HCT116 (cell line): Measurements from ENCODE around the gene FAT1. TPM values are rescaled to one million over a fixed set of nuclear protein-coding genes. Genes with fewer than 3 reads are reported as not detected.

Experiments used
- ATAC-seq: fragments of 200-7000 bp; cut with Tn5 transposase; 2 replicates; pipeline ENCODE4 v1.9.1; 2020; ENCODE audit warnings: mild to moderate bottlenecking, moderate library complexity
- Bru-seq: library from RNA; stranded (reverse); fragments of 400-500 nt; gene quantifications from one replicate; lab custom pipeline; 2021; lab: Mats Ljungman, UMichigan
- BruChase-seq, 2 experiments: library from RNA; stranded (reverse); fragments of 400-500 nt; gene quantifications; one replicate each; lab custom pipeline; 2021; lab: Mats Ljungman, UMichigan
- BruUV-seq: library from RNA; stranded (reverse); fragments of 400-500 nt; replicated peaks from 2 replicates; lab custom pipeline; 2021; lab: Mats Ljungman, UMichigan
- CTCF ChIA-PET: fragments of 300-600 bp; sonication (Branson Sonifier 250); formaldehyde crosslinking; loops from one replicate; lab custom pipeline; 2021; ENCODE audit warnings: antibody characterized with exemption; lab: Charles Lee
- POLR2A ChIA-PET: fragments of 300-600, 350-600 bp; sonication (Branson Sonifier 250); formaldehyde crosslinking; loops from one replicate; lab custom pipeline; 2021; ENCODE audit warnings: antibody characterized with exemption; lab: Charles Lee
- RAD21 ChIA-PET, 2 experiments: fragments of 300-600 bp; sonication (Branson Sonifier 250); formaldehyde crosslinking; loops; one replicate each; lab custom pipeline; 2023; ENCODE audit warnings: low total read pairs in 2 of 2; ENCODE audit not compliant: uncharacterized antibody in 2 of 2, unreplicated experiment in 2 of 2, low non-redundant PET in 1 of 2; lab: Charles Lee
- DNase-seq: peaks from one replicate; pipeline ENCODE4 v3.0.0-alpha.2; 2010; ENCODE audit warnings: low read depth, low spot score
- H2AFZ ChIP-seq: fragments of 200-600 bp; shearing (Covaris generic), sonication (generic); 2 replicates; pipeline ENCODE4 v1.6.1; 2017; ENCODE audit warnings: low read depth, mixed run types, mixed read lengths, antibody characterized with exemption, low read length; ENCODE audit not compliant: poor library complexity, severe bottlenecking
- H3K27ac ChIP-seq: 2 replicates; pipeline ENCODE4 v1.5.1; 2012; ENCODE audit warnings: low read depth, low read length
- H3K27me3 ChIP-seq: fragments of 200-600 bp; sonication (generic); 2 replicates; pipeline ENCODE4 v1.6.1; 2016; ENCODE audit warnings: mixed run types, low read length, mixed read lengths; ENCODE audit not compliant: insufficient read depth
- H3K36me3 ChIP-seq, 2 experiments: fragments of 200-500 bp in 1 of 2; fragments of 200-600 bp in 1 of 2; sonication (Bioruptor generic) in 1 of 2; sonication (generic) in 1 of 2; 2 replicates each; pipeline versions ENCODE4 v1.5.1 to v1.6.1; 2014 to 2016; ENCODE audit warnings: low read length in 2 of 2, inconsistent platforms in 1 of 2, mixed read lengths in 1 of 2, mixed run types in 1 of 2; ENCODE audit not compliant: insufficient read depth in 2 of 2, control insufficient read depth in 1 of 2
- H3K4me1 ChIP-seq, 2 experiments: fragments of 200-600 bp in 1 of 2; sonication (generic) in 1 of 2; 2 replicates each; pipeline versions ENCODE4 v1.5.1 to v1.6.1; 2012 to 2017; ENCODE audit warnings: low read length in 2 of 2, inconsistent platforms in 1 of 2, mild to moderate bottlenecking in 1 of 2, mixed read lengths in 1 of 2, mixed run types in 1 of 2, moderate library complexity in 1 of 2; ENCODE audit not compliant: insufficient read depth in 2 of 2, control insufficient read depth in 1 of 2
- H3K4me2 ChIP-seq: fragments of 200-600 bp; sonication (generic); 2 replicates; pipeline ENCODE4 v1.6.1; 2017; ENCODE audit warnings: mixed run types, low read length, mixed read lengths
- H3K4me3 ChIP-seq, 2 experiments: fragments of 200-600 bp in 1 of 2; sonication (generic) in 1 of 2; replicated peaks in 1 of 2; 2 replicates each; pipeline ENCODE4 v1.5.1; 2011 to 2016; ENCODE audit warnings: low read length in 2 of 2, control low read depth in 1 of 2, low read depth in 1 of 2, mild to moderate bottlenecking in 1 of 2, mixed read lengths in 1 of 2, mixed run types in 1 of 2
- H3K79me2 ChIP-seq: fragments of 200-600 bp; sonication (generic); 2 replicates; pipeline ENCODE4 v1.6.1; 2017; ENCODE audit warnings: mild to moderate bottlenecking, mixed run types, low read length, moderate library complexity, mixed read lengths; ENCODE audit not compliant: insufficient read depth
- H3K9ac ChIP-seq: fragments of 200-600 bp; sonication (generic); 2 replicates; pipeline ENCODE4 v1.6.1; 2016; ENCODE audit warnings: low read length, mixed read lengths
- H3K9me2 ChIP-seq: fragments of 200-600 bp; sonication (generic), shearing (Covaris generic); 2 replicates; pipeline ENCODE4 v1.6.1; 2017; ENCODE audit warnings: mixed run types, mild to moderate bottlenecking, moderate library complexity; ENCODE audit not compliant: insufficient read depth
- H3K9me3 ChIP-seq, 2 experiments: fragments of 200-500 bp in 1 of 2; fragments of 200-600 bp in 1 of 2; sonication (Bioruptor generic) in 1 of 2; sonication (generic) in 1 of 2; 2 replicates each; pipeline ENCODE4 v1.6.1; 2014 to 2017; ENCODE audit warnings: low read length in 2 of 2, mixed read lengths in 2 of 2, inconsistent platforms in 1 of 2, low read depth in 1 of 2, mild to moderate bottlenecking in 1 of 2, mixed run types in 1 of 2, moderate library complexity in 1 of 2; ENCODE audit not compliant: control insufficient read depth in 1 of 2, insufficient read depth in 1 of 2
- H4K20me1 ChIP-seq: fragments of 200-600 bp; sonication (generic), shearing (Covaris generic); 2 replicates; pipeline ENCODE4 v1.6.1; 2017; ENCODE audit warnings: mixed run types, mild to moderate bottlenecking, moderate library complexity; ENCODE audit not compliant: insufficient read depth
- CBX3 ChIP-seq: IDR thresholded peaks from 2 replicates; pipeline ENCODE4 v1.6.1; 2012; ENCODE audit warnings: low read depth
- CTCF ChIP-seq, 3 experiments: fragments of 200-600 bp in 1 of 3; sonication (generic) in 1 of 3; IDR thresholded peaks in 2 of 3; conservative IDR thresholded peaks in 1 of 3; 2 replicates each; pipeline ENCODE4 v1.5.1; 2012 to 2017; ENCODE audit warnings: low read depth in 2 of 3, low read length in 2 of 3, antibody characterized with exemption in 1 of 3, borderline replicate concordance in 1 of 3, control low read depth in 1 of 3, mild to moderate bottlenecking in 1 of 3, mixed read lengths in 1 of 3, mixed run types in 1 of 3, moderate library complexity in 1 of 3; ENCODE audit not compliant: insufficient read depth in 1 of 3
- EGR1 ChIP-seq: IDR thresholded peaks from 2 replicates; pipeline ENCODE4 v1.6.1; 2012; ENCODE audit warnings: low read depth
- ELF1 ChIP-seq: IDR thresholded peaks from 2 replicates; pipeline ENCODE4 v1.6.1; 2012; ENCODE audit warnings: low read depth, borderline replicate concordance
- EZH2 ChIP-seq: fragments of 200-600 bp; sonication (generic); IDR thresholded peaks from 2 replicates; pipeline ENCODE4 v1.6.1; 2017; ENCODE audit warnings: antibody characterized with exemption, mixed run types
- JUND ChIP-seq: IDR thresholded peaks from 2 replicates; pipeline ENCODE4 v1.6.1; 2012
- POLR2AphosphoS5 ChIP-seq: IDR thresholded peaks from 2 replicates; pipeline ENCODE4 v1.6.1; 2011; ENCODE audit warnings: mild to moderate bottlenecking, low read depth, low read length, moderate library complexity
- RAD21 ChIP-seq: IDR thresholded peaks from 2 replicates; pipeline ENCODE4 v1.6.1; 2012; ENCODE audit warnings: low read depth, mild to moderate bottlenecking
- SIN3A ChIP-seq: IDR thresholded peaks from 2 replicates; pipeline ENCODE4 v1.6.1; 2012; ENCODE audit warnings: low read depth
- SP1 ChIP-seq: IDR thresholded peaks from 2 replicates; pipeline ENCODE4 v1.6.1; 2012; ENCODE audit warnings: low read depth
- SRF ChIP-seq: IDR thresholded peaks from 2 replicates; pipeline ENCODE4 v1.6.1; 2012; ENCODE audit warnings: low read depth
- YY1 ChIP-seq: IDR thresholded peaks from 2 replicates; pipeline ENCODE4 v1.6.1; 2011; ENCODE audit warnings: low read length, low read depth, moderate library complexity, mild to moderate bottlenecking; ENCODE audit not compliant: insufficient replicate concordance; ENCODE audit errors: extremely low read depth
- ZFX ChIP-seq: fragments of 450-650 bp; IDR thresholded peaks from 2 replicates; pipeline ENCODE4 v1.6.1; 2017
- intact Hi-C: fragments of 100-400 bp; cut with micrococcal nuclease; formaldehyde crosslinking; loops from 2 replicates; pipeline ENCODE4 v1.10.0; 2022
- long read RNA-seq: library from polyadenylated mRNA; unstranded; transcript quantifications from one replicate; pipeline ENCODE4 v2.0.0, GENCODE V29; 2021; ENCODE audit not compliant: unreplicated experiment
- polyA plus RNA-seq: library from polyadenylated mRNA; unstranded; fragments of >200 nt; gene quantifications from 2 replicates; pipeline ENCODE4 v1.2.1, GENCODE V29; 2012; ENCODE audit warnings: missing spikeins
- total RNA-seq: library from RNA; stranded (reverse); gene quantifications from one replicate; pipeline ENCODE4 v1.2.1, GENCODE V29; 2021; ENCODE audit not compliant: unreplicated experiment
- TF ChIP-seq, protein P1 (sequence below): IDR thresholded peaks from 2 replicates; pipeline ENCODE4 v1.6.1; 2011; ENCODE audit warnings: mild to moderate bottlenecking, low read length, moderate library complexity; ENCODE audit not compliant: insufficient replicate concordance; ENCODE audit errors: extremely low read depth

Gene FAT1, protein sequence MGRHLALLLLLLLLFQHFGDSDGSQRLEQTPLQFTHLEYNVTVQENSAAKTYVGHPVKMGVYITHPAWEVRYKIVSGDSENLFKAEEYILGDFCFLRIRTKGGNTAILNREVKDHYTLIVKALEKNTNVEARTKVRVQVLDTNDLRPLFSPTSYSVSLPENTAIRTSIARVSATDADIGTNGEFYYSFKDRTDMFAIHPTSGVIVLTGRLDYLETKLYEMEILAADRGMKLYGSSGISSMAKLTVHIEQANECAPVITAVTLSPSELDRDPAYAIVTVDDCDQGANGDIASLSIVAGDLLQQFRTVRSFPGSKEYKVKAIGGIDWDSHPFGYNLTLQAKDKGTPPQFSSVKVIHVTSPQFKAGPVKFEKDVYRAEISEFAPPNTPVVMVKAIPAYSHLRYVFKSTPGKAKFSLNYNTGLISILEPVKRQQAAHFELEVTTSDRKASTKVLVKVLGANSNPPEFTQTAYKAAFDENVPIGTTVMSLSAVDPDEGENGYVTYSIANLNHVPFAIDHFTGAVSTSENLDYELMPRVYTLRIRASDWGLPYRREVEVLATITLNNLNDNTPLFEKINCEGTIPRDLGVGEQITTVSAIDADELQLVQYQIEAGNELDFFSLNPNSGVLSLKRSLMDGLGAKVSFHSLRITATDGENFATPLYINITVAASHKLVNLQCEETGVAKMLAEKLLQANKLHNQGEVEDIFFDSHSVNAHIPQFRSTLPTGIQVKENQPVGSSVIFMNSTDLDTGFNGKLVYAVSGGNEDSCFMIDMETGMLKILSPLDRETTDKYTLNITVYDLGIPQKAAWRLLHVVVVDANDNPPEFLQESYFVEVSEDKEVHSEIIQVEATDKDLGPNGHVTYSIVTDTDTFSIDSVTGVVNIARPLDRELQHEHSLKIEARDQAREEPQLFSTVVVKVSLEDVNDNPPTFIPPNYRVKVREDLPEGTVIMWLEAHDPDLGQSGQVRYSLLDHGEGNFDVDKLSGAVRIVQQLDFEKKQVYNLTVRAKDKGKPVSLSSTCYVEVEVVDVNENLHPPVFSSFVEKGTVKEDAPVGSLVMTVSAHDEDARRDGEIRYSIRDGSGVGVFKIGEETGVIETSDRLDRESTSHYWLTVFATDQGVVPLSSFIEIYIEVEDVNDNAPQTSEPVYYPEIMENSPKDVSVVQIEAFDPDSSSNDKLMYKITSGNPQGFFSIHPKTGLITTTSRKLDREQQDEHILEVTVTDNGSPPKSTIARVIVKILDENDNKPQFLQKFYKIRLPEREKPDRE (N-terminal part only)
- total RNA-seq, result 676 TPM
- polyA plus RNA-seq, result 458 and 528 TPM in 2 replicates
- percentile 99 among the genes with signal in this experiment for Bru-seq, nascent RNA
- percentile 99 among the genes with signal in this experiment for BruChase-seq, experiment 1, labeled RNA remaining after a 6-hour chase
- percentile 99 among the genes with signal in this experiment for BruChase-seq, experiment 2, labeled RNA remaining after a 2-hour chase
- long read RNA-seq, transcript FAT1-208 (2 exons, 1,852 nt), result major isoform, 11 of 116 reads
- long read RNA-seq, transcript FAT1-202 (3 exons, 2,224 nt), result minor isoform, 7 of 116 reads
- long read RNA-seq, partial matches to known transcripts, result 14 of 116 reads
- long read RNA-seq, other reads (novel, unspliced or antisense), result 84 of 116 reads

DNA sequence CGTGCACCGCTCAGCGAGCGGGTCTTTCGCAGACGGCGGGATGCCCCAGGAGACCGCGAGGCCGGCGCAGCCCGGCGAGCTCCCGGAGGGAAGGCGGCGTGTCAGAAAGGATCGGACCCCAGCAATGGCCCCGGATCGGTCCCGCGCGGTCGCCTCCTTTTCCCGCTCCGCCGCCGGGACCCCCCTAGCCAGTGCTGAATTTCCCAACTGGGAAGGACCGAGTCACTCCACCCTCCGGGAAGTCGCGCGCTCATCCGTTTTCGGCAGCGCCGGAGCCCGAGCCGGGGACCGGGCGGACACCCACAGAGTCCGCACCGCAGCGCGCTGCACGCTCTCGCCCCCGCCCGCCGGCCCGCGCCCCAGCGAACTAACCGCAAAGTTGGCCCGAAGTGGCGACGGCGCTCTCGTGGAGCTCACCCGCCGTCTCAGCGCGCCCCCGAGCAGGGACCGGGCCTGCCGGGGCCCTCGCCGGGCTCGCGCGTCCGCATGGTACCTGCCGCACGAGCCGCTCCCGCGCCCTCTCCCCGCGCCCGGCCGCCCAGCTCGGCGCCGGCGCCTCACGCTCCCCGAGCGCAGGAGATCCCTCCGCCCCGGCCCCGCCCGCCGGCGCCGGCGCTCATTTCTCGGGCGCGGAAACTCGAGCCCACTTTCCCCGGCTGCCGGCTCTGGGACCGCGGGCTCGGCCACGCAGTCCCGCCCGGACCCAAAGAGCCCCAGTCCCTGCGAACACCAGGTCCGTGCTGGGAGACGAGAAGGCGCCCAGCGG lies at the start of gene FAT1:
TSS of gene FAT1 (minus strand) at position 565 of the 766 bp plus-strand sequence. CDS start 14,029 bp downstream, outside the sequence.
- no peak within 1 kb of the TSS for H2AFZ ChIP-seq

More for the DNA sequence above, at the start of gene FAT1:
- peak within 1 kb of the TSS; percentile 92 for H3K9ac ChIP-seq
- ATAC-seq (no peak), DNase-seq (no peak)
- intact Hi-C loops, result loop anchor here (10.0 kb wide), 2 partner anchors 361 to 1271 kb away; partner anchors contain the start of gene ZFP42
- peaks cover 23 to 62% of the 10 kb centered on the region in 2 experiments for H3K4me1 ChIP-seq
- H3K4me3 ChIP-seq, result peak within 1 kb of the TSS; percentile 91 to 97
- no peak for TF ChIP-seq SRF
- no peak for TF ChIP-seq CBX3
- peak; percentile 67 for TF ChIP-seq POLR2AphosphoS5
- TF ChIP-seq, protein P1, sequence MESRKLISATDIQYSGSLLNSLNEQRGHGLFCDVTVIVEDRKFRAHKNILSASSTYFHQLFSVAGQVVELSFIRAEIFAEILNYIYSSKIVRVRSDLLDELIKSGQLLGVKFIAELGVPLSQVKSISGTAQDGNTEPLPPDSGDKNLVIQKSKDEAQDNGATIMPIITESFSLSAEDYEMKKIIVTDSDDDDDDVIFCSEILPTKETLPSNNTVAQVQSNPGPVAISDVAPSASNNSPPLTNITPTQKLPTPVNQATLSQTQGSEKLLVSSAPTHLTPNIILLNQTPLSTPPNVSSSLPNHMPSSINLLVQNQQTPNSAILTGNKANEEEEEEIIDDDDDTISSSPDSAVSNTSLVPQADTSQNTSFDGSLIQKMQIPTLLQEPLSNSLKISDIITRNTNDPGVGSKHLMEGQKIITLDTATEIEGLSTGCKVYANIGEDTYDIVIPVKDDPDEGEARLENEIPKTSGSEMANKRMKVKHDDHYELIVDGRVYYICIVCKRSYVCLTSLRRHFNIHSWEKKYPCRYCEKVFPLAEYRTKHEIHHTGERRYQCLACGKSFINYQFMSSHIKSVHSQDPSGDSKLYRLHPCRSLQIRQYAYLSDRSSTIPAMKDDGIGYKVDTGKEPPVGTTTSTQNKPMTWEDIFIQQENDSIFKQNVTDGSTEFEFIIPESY, result no peak
- TF ChIP-seq SIN3A, result no peak
- TF ChIP-seq SP1, result no peak
- TF ChIP-seq YY1, result no peak
- no peak for TF ChIP-seq ELF1
- TF ChIP-seq EGR1, result no peak
- no peak for TF ChIP-seq EZH2
- no peak for TF ChIP-seq RAD21
- no peak for TF ChIP-seq JUND
- TF ChIP-seq ZFX, result peak; percentile 56; the same call in 1 of the 2 replicates
- TF ChIP-seq CTCF (IDR thresholded peaks at IDR 0.05 in 2 of 3, conservative IDR thresholded peaks at IDR 0.05 in 1 of 3; ENCODE audit: borderline replicate concordance in 1 of 3, insufficient read depth in 1 of 3, low read depth in 2 of 3, low read length in 2 of 3), result no peak
- ChIA-PET CTCF (no interaction called here), POLR2A (interaction anchor here (0.6 to 1.4 kb wide), 4 partner anchors 12 to 693 kb away, joined by 3 to 4 read pairs (median 3); no protein-coding TSS in a partner anchor), RAD21 (no interaction called here)
- peaks cover 8 to 53% of the 10 kb centered on the region in 2 experiments; a peak in 3 of 4 replicates for H3K36me3 ChIP-seq
- BruUV-seq, result no TSS peak
- peak within 1 kb of the TSS; percentile 92 for H3K4me2 ChIP-seq
- peaks cover 26% of the 10 kb centered on the region; the same call in 1 of the 2 replicates for H4K20me1 ChIP-seq
- peaks cover 0 to 15% of the 10 kb centered on the region in 2 experiments; a peak in 2 of 4 replicates for H3K9me3 ChIP-seq
- no peaks in the 10 kb centered on the region for H3K27me3 ChIP-seq
- peak within 1 kb of the TSS; percentile 96 for H3K27ac ChIP-seq
- H3K79me2 ChIP-seq, result peaks cover 95% of the 10 kb centered on the region
- no peaks in the 10 kb centered on the region for H3K9me2 ChIP-seq
